Measurements from ENCODE around the gene TK1.

- TF ChIP-seq CTCF (IDR thresholded peaks at IDR 0.05) (no peak), POLR2A (IDR thresholded peaks at IDR 0.05) (no peak)
Observed at GRCh38 chr17:78233678-78234077, 46.8 kb upstream of the TK1 start.
